GM18870 (cell line): Measurements from ENCODE around the gene PIP4K2C.

Experiments used
- ATAC-seq: cut with Tn5 transposase; IDR thresholded peaks from one replicate; pipeline ENCODE4 v1.9.1; 2021; ENCODE audit warnings: moderate library complexity; ENCODE audit not compliant: unreplicated experiment

The PIP4K2C gene

DNA sequence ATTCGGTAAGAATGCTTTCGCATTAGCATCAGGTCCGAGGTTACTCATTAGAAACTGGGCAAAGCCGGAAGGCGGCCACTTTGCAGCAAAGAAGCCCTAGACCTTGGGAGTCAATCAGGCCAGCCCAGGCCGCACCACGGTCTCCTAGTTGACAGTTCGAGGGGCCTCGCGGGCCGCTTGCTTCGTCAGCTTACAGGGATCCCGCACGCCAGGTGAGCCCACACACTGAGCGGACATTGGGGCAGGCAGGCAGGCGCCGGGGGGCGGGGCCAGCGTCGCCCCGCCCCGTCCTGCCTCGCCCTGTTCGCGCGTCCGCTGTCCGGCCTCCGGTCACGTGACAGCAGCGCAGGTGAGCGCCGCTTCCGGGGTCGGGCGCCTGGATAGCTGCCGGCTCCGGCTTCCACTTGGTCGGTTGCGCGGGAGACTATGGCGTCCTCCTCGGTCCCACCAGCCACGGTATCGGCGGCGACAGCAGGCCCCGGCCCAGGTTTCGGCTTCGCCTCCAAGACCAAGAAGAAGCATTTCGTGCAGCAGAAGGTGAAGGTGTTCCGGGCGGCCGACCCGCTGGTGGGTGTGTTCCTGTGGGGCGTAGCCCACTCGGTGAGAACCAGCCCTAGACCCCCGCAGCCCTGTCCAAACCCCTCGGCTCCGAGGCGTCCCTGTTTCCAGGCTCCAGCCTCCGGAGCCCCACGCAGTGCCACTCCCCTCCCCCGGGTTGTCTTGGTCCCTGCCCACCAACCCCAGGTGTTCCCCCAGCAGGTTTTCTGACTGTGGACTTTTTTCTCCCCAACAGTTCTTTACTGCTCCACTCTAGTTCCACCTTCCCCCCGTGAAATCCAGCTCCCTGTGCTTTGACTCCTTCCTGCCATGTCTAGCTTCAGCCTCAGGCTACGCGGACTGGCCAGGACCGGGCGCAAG is at the start of gene PIP4K2C:
TSS of gene PIP4K2C (plus strand) at position 329 of the 918 bp plus-strand sequence. CDS start at position 427, 98 bp downstream.
- peak; percentile 61 for ATAC-seq

DNA sequence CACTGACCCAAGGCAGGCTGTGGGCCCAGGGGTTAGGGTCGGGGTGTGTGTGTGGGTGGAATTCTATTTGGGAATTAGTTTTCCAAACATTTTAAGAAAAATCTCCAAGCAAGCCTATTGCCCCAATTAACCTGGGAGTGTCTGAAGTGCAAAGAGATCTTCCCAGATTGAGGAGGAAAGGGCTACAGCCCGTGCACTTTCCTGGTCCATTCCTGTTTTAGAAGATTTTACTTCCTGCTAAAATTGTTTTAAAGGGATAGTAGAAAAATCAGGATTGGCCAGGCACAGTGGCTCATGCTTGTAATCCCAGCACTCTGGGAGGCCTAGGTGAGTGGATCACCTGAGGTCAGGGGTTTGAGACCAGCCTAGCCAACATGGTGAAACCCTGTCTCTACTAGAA is 49.3 kb upstream of the PIP4K2C start:
- no peak for ATAC-seq

DNA sequence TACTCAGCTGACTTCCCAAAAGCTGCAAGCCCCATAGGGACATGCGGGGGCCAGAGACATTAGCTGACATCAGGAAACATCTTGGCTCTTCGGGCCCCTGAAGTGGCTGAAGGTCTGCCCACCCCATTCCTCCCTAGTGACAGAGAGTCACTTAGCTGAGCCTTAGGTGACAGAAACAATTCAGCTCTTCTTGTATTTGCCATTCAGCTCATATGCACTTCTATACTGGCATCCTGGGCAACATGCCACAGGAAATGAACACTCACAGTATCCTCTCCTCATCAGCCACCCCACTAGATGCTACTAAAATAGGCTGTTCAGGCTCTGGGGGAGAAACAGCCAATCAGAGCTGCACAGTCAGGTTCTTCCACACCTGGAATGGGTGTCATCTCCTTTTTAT is 47.4 kb upstream of the PIP4K2C start:
- no peak for ATAC-seq

DNA sequence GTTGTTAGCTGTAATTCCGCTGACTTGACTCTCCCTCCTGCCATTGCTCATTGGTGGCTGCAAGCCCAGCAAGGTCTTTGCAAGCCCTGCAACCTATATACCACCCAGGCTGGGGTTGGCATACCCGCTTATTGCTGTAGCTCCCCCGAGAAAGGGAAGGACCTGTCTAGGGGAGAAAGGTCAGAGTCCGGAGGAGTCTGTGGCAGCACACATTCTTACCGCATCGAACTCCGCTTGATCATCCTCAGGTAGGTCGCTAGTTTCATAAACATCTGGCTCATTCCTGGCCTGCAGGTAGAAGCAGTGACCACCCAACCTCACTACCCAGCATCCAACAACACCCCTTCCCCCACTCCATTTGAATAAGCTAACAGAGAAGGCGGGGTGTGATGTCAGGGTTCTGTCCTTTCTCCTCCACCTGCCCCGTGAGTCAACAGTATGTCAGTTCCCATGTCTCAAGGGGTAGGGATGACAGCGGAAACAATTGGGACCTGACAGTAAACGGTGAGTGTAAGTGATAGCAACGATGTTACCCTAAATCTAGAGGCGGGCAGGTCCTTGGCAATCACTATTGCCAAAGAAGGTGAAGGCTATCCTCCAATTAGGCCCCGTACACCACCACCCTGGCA is 45.1 kb upstream of the PIP4K2C start:
- no peak for ATAC-seq

DNA sequence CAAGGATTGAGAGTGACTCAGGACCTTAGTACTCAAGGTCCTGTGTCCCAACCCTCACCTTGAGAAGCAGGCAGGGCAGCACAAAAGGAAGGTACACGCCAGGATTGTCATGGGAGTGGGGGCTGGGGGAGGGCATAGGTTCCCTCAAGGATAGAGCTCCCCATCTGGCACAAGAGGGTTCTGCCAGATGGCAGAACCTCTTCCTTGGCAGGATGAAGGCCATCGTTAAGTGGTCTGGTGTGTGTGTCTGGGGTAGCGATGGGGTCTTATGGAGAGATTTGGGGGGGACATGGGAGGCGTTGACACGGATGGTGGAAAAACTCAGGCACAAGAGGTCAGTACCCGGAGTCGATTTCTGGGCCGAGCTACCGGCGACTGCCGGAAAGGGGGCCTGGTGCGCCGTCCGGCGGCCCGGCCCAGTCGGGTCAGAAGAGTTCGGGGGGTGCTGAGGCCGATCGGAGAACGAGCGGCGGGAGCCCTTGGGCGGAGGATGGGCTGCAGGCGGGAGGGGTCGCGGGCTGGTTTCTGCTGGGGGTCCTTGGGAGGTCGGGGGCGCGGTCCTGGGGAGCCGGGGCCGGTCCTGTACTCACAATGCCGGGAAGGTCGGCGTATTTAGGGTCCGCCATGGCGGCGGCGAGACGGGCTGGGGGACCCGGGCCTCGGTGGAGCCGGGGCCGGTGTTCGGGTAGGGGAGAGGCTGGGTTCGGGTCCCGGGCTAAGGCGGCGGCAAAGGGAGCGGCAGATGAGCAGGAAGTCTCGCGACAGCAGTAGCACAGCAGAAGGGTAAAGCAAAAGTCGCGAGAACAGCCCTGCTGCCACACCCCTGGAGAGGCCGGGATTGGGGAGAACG is 44.3 kb upstream of the PIP4K2C start, which contains the start of gene DCTN2:
TSS of gene DCTN2 (minus strand) at position 755 of the 850 bp plus-strand sequence. CDS start at position 626, 129 bp downstream.
- ATAC-seq: peak; percentile 96

DNA sequence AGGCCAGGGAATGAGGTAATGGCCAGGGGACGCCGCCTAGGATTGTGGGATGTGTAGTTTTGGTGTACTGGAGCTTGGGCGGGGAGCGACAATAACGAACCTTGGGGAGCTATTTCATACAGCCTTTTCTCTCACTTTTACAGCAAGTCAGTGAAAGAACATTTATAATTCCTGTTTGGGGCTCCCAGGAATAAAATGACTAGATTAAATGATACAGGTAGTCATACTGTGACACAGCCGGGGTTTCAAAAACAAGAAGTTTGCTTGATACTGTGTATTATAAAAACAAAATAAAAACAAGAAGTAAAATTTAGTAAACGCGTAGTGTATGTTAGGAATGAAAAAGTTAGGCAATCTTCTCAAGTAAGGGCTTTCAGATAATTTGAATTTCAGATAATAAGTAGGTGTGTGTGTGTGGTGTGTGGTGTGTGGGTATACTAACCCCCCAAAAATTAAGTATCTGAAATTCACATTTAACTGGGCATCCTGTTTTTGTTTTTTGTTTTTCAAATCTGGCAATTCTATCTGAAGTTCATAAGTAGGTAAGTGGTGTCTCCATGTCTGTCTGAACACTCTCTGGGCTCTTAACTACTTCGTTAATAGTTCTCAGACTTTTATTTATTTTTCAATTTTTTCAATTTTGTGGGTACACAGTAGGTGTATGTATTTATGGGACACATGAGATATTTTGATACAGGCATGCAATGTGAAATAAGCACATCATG is 43.5 kb upstream of the PIP4K2C start:
- no peak for ATAC-seq

DNA sequence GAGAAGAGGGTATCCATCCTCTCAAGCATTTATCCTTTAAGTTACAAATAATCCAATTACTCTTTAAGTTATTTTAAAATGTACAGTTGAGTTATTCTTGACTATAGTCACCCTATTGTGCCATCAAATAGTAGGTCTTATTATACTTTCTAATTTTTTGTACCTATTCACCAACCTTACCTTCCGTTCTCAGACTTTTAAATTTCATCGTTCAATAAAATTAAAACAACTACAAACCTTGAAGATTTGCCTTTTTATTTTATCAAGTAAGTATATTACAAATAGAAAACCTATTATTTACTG is 43.0 kb upstream of the PIP4K2C start:
- no peak for ATAC-seq

DNA sequence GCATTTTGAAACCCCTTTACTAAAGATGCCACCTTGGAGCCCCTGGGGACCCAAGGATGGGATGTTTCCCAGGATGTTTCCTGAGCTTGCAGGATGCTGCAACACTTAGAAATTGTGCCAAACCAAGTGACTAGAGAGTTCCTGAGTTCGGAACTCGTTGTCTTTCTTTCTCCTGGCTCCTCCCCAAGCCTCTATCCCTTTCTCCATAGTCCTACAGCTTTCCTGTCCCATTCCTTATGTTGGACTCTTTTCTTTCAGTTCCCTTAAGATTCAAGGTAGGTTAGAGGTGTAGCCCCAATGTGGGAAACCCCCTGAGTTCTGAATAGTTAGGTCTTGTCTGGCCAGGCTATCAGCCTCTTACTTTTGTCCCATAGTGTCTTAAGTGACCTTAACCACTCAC is 42.5 kb upstream of the PIP4K2C start:
- ATAC-seq: no peak

DNA sequence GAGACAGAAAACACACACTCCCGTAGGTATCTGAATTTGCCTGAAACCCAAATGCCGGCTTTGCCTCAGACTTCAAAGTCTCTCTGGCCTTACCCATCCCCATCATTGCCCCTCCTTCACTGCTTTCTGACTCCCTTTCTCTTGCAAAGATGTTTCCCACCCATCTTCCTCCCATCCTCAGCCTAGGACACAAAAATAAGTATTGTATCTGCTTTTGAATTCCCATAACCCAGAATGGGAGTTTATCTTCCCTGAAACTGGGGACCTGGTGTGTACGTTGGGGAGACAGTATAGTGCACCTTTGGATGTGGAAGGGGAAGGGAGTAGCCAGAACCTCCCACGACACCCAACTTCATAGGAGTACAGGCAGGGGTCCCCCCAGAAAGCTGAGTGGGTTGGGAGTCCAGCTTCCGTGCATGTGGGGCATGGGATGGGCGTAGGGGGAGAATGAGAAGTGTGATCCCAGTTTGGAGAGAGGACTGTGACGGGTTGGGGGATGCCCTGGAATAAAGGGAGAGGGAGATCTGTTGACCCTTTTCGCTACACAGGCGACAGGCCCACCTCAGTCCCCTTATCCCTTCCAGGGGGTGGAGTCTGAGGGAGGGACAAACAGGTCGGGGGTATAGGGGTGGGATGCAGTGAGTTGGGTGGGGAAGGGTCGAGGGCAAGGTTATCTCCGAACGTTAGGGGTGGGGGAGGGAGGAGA is 41.6 kb upstream of the PIP4K2C start:
- no peak for ATAC-seq

DNA sequence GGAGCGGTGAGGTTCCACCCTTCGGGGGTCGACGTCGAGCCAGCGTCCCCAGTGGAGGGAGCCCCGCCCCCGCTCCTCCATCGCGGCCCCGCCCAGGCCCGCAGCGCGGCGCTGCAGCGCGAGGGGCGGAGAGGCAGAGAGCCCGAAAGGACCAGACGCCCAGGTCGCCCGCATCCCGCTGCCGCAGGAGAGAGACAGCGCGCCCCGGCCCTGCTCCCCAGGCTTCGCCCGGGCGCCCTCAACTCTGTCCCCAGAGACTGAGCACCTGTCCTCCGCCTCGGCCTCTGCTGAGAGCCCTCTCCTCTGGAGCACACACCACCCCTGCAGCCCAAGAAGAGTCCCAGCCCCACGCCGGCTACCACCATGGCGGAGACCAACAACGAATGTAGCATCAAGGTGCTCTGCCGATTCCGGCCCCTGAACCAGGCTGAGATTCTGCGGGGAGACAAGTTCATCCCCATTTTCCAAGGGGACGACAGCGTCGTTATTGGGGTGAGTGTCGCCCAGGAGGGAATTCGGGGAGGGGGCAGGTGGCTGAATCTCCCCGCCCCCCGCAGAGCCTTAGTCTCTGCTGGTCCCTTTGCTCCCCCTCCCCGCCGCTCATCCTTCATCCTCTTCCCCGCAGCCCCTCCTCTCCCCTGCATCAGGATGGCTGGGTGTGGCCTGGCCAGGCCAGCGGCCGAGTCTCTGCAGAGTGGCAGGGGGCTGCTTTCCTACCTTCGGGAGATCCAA is 40.9 kb upstream of the PIP4K2C start, which contains the start of gene KIF5A:
TSS of gene KIF5A (plus strand) at position 136 of the 732 bp plus-strand sequence. CDS start at position 364, 228 bp downstream.
- no peak for ATAC-seq

DNA sequence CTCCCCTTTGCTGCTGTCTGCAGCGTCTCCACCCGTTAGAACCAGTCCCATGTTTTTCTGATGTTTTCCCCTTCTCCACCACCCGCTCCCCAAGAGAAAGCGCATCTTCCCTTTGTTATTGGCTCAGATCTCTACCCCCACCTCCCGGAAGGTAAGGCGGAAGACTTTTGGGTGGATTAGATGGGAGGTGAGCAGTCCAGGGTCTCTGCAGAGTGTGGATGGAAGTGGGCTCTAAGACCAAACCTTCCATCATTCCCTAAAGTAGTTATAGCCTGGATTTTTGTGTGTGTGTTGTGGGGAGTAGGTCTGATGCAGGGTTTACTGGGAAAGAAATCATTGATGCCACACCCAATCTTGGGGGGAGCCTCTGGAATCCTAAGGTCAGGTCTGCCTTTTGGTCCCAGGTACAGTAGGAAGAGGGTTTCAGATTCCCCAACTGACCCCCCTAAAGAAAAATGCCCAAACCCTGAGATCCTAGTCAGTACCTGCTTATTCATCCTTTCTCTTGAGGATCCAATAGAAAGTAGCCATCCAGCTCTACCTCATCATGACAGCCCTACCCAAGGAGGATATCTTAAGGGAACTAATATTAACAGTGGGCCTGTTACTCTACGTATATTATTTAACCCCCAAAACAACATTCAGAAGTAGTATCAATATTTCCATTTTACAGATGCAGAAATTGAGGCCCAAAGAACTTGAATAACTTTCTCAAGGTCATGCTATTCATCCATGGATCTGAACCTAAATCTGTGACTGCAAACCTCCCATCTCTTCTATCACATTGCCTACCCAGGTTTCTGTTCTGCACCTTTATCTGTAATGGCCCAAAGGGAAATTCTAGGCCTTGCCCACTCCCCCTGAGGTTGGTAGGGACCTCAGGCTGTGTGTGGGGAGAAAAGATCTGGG is 40.1 kb upstream of the PIP4K2C start:
- no peak for ATAC-seq

DNA sequence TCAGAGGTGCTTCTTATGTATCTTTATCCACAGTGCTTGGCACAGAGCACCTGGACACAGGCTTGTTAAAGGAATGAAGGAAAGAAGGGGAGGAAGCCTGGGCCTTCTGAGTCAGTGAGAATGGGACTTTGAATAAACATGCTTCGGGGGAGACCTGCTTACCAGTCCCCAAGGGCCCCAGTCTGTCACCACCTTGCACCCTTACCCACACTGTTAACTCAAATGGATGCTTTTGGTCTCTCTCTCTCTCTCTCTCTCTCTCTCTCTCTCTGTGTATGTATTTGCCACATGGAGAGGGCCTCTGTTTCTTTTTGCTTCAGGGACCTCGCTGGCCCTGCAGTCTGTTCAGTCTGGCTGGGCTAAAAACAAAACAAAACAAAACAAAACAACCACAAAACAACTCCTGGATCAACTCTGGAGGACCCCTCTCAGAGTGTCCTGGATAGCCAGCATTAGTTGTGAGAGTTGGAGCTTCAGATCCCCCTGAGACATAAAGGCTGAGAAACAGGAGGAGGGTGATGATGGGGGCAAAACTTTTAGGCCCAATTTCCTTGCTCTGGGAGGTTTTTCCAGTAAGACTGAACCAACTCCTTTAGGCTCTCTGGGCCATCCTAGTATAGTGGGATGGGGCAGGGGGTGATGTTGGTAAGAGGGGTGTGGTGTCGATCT is 39.2 kb upstream of the PIP4K2C start:
- no peak for ATAC-seq

DNA sequence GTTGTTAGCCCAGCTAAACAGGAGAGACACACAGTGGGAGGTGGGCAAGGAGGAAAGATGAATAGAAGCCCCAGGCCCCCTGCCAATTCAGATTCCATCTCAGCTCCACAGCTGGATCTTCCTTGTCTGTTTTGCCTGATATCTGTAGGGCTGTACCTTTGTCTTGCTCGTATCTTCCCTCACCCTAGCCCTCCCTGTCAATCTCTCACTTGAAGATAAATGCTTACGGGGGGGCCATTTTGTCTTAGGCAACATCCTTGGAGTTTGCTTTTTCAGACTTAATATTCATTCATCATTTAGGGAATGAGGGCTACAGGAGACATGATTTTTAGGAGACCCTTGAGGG is 38.7 kb upstream of the PIP4K2C start:
- no peak for ATAC-seq

DNA sequence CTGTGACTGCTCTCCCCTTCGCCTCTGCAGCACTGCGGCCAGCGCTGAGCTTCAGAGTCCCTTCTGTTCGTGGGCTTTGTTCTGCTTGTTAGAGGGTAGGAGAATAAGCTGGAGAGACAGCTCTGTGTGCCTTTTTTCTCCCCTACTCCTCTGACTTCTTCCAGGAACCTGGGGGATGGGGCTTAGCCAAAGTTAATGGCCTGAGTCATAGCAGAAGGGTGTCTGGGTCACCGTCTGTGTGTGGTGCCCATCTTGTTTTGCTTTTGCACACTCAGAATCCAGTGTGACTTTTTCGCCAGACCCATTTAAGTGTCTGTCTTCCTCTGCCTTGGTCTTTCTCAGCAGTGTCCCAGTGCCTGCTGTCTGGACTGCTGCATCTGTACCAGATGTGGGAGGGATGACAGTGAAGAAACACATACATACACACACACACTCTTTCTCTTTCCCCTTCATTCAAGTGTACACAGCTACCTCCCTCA is 38.1 kb upstream of the PIP4K2C start:
- no peak for ATAC-seq

DNA sequence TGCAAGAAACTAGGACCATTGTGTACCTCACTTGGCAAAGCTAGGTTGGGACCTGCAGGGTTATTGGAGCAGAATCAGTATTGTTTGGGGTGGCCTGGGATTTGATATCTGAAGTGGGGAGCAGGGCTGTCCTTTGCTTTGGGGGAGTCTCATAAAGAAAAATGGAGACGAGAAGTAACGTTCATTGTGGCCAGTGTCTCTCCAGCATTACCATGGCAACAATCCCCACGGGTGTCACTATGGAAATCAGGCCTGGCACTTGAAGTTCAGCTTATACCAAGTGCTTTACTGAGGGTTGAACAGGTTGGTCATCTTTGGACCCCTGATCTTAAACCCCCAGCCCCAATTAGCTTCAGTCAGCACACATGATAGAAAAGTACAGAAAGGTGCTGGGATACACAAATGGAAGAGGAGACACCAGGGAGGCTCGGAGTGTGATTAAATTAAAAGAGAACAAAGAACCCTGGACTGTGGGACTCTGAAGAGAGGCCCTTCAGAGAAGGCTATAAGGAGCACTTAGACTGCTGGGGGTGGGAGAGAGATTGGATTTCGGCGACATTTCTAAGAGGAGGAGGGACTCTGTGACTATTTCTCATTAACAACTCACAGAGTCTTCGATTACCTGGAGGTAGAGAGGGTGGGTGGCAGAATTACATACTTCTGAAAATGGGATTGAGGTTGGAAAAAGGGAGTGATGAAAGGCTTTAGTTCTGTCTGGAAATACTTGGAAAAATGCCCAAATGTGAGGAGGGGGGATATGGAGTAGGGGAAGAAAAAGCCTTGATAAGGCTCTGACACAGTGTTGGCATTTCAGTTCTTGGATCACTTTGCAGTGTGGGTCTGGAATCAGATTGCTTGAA is 37.4 kb upstream of the PIP4K2C start:
- no peak for ATAC-seq

DNA sequence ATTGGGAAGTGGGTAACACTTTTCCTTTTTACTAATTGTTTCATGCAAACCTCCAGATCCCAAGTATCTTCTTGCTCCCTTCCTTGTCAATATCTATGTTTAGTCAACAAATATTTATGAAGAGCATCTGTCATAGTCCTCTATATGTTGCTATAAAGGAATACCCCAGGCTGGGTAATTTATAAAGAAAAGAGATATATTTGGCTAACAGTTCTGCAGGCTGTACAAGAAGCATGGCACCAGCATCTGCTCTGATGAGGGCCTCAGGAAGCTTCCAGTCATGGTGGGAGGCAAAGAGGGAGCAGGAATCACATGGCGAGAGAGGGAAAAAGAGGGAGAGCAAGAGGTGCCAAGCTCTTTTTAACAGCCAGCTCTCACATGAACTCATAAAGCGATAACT is 36.5 kb upstream of the PIP4K2C start:
- ATAC-seq: no peak

DNA sequence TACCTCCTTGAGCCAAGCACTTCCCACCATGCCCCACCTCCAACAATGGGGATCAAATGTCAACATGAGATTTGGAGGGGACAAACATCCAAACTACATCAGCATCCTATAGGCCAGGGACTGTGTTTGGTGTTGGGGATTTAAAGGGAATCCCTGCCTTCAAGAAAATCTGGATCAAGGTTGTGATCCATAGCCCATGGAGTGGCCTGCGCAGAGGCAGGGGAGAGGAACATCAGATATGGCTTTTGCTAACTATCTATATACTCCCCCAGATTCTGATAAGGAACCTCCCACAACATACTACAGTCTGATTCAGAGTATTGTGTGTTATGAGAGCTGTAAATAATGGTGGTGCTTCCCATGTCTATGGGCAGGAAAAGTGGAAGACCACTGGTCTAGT is 36.1 kb upstream of the PIP4K2C start:
- ATAC-seq: no peak
